ENCODE results near the gene CD40.
"Not testable (repeated sequence)": the region's sequence is repeated elsewhere in the genome, so short reads cannot be mapped to it uniquely, and the experiment has no call there.

CD40 gene

DNA sequence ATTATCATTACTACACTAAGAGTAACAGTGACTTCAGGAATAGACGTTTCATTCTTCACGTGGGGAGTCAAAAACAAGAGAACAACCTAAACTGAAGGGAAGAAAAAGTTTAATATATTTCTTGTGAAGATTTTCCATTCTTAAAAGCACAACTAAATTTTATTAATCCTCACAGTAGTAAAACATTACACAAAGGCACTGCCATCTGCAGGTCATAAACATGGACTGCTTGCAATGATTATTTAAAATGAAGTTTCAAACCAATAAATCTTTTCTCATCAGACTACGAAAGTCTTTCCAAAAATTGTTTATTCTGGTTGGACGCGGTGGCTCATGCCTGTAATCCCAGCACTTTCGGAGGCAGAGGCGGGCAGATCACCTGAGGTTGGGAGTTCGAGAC is 31.0 kb upstream of the CD40 start:
- ATAC-seq (ENCODE audit: low read depth): no peak
- no peak overlapping the region for H3K4me3 Mint-ChIP-seq
- H3K27ac Mint-ChIP-seq: no peak overlapping the region

GRCh38 chr20:46088409-46089166 is 29.5 kb upstream of the CD40 start:
- Mint-ChIP-seq H3K36me3 (peaks cover 5% of the 10 kb centered on the region), H3K9me3 (no peaks in the 10 kb centered on the region), H3K27me3 (no peaks in the 10 kb centered on the region), H3K4me3 (peak overlapping the region; percentile 86), H3K27ac (peak overlapping the region; percentile 90), H3K4me1 (peaks cover 37% of the 10 kb centered on the region)
- ATAC-seq (ENCODE audit: low read depth): no peak
- no peak for DNase-seq (ENCODE audit: low spot score in 2 of 2)

More for the DNA sequence above, 31.0 kb upstream of the CD40 start:
- DNase-seq (ENCODE audit: low spot score in 2 of 2): no peak
- Mint-ChIP-seq H3K9me3 (no peaks in the 10 kb centered on the region), H3K36me3 (peaks cover 5% of the 10 kb centered on the region), H3K27me3 (no peaks in the 10 kb centered on the region), H3K4me1 (peaks cover 43% of the 10 kb centered on the region)

- peak overlapping the region; percentile 90 for H3K27ac Mint-ChIP-seq
- peak overlapping the region; percentile 86 for H3K4me3 Mint-ChIP-seq
- ATAC-seq (ENCODE audit: low read depth): peak; percentile 37
- H3K36me3 Mint-ChIP-seq: peaks cover 5% of the 10 kb centered on the region
- peaks cover 36% of the 10 kb centered on the region for H3K4me1 Mint-ChIP-seq
- DNase-seq (ENCODE audit: low spot score in 2 of 2): no peak
- no peaks in the 10 kb centered on the region for H3K27me3 Mint-ChIP-seq
- no peaks in the 10 kb centered on the region for H3K9me3 Mint-ChIP-seq
These were observed 29.0 kb upstream of the CD40 start for GRCh38 chr20:46089167-46089416.

DNA sequence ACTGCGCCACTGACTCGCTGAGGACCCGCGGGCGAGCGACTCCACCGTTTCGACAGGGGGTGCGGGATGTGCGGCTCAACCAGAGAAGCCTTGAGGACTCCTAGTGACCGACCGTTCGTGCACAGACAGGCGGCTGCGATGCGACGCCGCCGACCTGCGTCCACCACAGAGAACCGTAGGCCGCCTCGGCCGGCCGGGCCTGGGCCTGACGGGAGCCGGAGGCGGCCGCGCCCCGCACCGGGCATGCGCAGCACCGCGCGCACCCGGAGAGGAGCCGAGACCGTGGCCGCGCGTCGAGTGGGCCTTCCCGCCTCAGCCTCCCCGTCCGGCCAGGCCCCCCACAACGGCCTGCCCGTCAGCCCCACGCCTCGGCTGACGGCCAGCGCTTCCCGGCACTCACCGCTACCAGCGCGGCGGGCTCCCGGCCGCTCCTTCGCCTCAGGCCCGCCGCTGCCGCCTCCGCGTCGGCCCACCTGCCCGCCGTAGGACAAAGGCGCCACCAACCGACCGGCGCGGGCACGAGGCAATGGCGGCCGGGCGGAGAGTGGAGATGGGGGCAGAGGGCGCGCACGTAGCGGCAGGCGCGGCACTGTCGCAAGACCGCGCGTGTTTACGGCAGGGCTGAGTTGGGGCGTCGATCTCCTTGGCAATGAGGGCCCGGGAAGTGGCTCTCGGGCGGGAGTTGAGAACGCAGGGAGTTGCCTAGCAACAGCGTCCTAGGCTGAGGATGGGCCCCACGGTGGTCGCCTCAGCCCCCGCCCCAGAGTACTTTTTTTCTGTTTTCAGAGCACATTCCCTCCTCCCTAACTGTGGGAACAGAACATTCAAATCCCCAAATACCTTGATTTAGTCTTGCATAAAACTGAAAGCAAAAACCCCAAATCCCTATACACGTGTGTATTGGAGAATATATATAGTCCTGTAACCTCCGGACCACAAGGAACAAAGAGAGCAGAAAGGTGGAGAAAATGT is 28.4 kb upstream of the CD40 start, which contains the start of gene NCOA5:
TSS of gene NCOA5 (minus strand) at position 546 of the 972 bp plus-strand sequence. CDS start 10,538 bp downstream, outside the sequence.
- no peaks in the 10 kb centered on the region for H3K9me3 Mint-ChIP-seq
- DNase-seq (ENCODE audit: low spot score in 2 of 2): peak; percentile 88 to 94
- peak; percentile 85 for ATAC-seq (ENCODE audit: low read depth)
- peaks cover 33% of the 10 kb centered on the region for H3K4me1 Mint-ChIP-seq
- peak within 1 kb of the TSS; percentile 90 for H3K27ac Mint-ChIP-seq
- peaks cover 5% of the 10 kb centered on the region for H3K36me3 Mint-ChIP-seq
- no peaks in the 10 kb centered on the region for H3K27me3 Mint-ChIP-seq
- peak within 1 kb of the TSS; percentile 86 for H3K4me3 Mint-ChIP-seq

DNA sequence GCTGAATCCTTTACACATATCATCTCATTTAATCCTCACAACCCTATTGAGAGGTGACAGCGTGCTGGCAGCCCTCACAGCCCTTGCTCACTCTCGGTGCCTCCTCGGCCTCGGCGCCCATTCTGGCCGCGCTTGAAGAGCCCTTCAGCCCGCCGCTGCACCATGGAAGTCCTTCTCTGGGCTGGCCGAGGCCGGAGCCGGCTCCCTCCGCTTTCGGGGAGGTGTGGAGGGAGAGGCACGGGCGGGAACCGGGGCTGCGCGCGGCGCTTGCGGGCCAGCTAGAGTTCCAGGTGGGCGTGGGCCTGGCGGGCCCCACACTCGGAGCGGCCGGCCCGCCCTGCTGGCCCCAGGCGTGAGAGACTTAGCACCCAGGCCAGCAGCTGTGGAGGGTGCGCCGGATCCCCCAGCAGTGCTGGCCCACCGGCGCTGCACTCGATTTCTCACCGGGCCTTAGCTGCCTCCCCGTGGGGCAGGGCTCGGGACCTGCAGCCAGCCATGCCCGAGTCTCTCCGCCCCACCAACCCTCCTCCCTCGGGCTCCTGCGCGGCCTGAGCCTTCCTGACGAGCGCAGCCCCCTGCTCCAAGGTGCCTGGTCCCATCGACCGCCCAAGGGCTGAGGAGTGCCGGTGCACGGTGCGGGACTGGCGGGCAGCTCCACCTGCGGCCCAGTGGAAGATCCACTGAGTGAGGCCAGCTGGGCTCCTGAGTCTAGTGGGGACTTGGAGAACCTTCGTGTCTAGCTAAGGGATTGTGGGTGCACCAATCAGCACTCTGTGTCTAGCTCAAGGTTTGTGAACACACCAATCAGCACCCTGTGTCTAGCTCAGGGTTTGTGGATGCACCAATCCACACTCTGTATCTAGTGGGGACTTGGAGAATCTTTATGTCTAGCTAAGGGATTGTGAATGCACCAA is 26.2 kb upstream of the CD40 start:
- H3K27me3 Mint-ChIP-seq; H3K9me3 Mint-ChIP-seq; DNase-seq (ENCODE audit: low spot score in 2 of 2); H3K36me3 Mint-ChIP-seq; ATAC-seq (ENCODE audit: low read depth); H3K27ac Mint-ChIP-seq; H3K4me3 Mint-ChIP-seq: not testable (repeated sequence)
- H3K4me1 Mint-ChIP-seq: peaks cover 17% of the 10 kb centered on the region

DNA sequence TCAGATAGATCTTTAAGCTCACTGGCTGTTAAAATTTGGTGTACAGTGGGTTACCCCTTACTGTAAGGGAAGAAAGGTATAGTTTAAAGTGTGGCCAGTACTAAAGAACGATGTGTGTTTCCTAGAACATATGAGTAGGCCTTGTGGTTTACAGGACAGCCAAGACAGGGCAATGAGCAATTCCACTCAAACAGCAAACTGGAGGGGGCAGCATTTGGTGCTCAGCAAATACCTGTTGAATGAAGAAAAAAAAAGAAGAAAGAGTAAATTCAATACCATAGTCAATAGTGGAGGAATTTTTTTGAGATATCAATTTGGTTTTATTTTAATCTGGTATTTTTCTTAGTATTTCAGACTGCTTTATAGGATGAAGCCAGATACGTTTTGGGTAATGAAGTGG is 24.6 kb upstream of the CD40 start:
- H3K4me3 Mint-ChIP-seq: no peak overlapping the region

DNA sequence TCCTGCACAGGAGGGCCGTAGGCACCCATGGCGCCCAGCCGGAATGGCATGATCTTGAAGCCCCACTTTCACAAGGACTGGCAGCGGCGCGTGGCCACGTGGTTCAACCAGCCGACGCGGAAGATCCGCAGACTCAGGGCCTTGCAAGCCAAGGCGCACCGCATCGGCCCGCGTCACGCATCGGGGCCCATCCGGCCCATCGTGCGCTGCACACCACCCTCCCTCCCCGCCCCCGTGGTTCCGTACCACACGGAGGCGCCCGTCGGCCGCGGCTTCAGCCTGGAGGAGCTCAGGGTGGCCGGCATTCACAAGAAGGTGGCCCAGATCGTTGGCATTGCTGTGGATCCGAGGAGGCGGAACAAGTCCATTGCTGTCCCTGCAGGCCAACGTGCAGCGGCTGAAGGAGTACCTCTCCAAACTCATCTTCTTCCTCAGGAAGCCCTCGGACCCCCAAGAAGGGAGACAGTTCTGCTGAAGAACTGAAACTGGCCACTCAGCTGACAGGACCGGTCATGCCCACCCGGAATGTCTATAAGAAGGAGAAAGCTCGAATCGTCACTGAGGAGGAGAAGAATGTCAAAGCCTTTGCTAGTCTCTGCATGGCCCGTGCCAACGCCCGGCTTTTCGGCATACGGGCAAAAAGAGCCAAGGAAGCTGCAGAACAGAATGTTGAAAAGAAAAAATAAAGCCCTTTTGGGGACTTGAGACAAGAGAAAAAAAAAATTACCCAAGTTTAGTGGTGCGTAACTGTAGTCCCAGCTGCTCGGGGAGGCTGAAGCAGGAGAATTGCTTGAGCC is 18.4 kb upstream of the CD40 start:
- no peaks in the 10 kb centered on the region for H3K36me3 Mint-ChIP-seq
- H3K4me1 Mint-ChIP-seq: peaks cover 7% of the 10 kb centered on the region
- no peaks in the 10 kb centered on the region for H3K9me3 Mint-ChIP-seq
- no peaks in the 10 kb centered on the region for H3K27me3 Mint-ChIP-seq
- H3K27ac Mint-ChIP-seq: no peak overlapping the region
- DNase-seq (ENCODE audit: low spot score in 2 of 2) (peak; percentile 63 to 65), ATAC-seq (ENCODE audit: low read depth) (peak; percentile 99)
- peak overlapping the region; percentile 71 for H3K4me3 Mint-ChIP-seq

More for the DNA sequence above, 24.6 kb upstream of the CD40 start:
- Mint-ChIP-seq H3K4me1 (peaks cover 4% of the 10 kb centered on the region), H3K27me3 (no peaks in the 10 kb centered on the region), H3K36me3 (no peaks in the 10 kb centered on the region), H3K9me3 (no peaks in the 10 kb centered on the region), H3K27ac (no peak overlapping the region)
- no peak for DNase-seq (ENCODE audit: low spot score in 2 of 2)
- ATAC-seq (ENCODE audit: low read depth): no peak

- H3K4me3 Mint-ChIP-seq: peak overlapping the region; percentile 33
- not testable (repeated sequence) for DNase-seq (ENCODE audit: low spot score in 2 of 2); H3K27ac Mint-ChIP-seq; H3K36me3 Mint-ChIP-seq; ATAC-seq (ENCODE audit: low read depth); H3K9me3 Mint-ChIP-seq; H3K4me1 Mint-ChIP-seq; H3K27me3 Mint-ChIP-seq
These were observed 17.7 kb upstream of the CD40 start for GRCh38 chr20:46100444-46100843.

GRCh38 chr20:46100988-46101387 is 17.1 kb upstream of the CD40 start:
- ATAC-seq (ENCODE audit: low read depth): no peak
- Mint-ChIP-seq H3K9me3 (no peaks in the 10 kb centered on the region), H3K4me1 (peaks cover 9% of the 10 kb centered on the region), H3K27me3 (no peaks in the 10 kb centered on the region), H3K27ac (no peak overlapping the region), H3K36me3 (no peaks in the 10 kb centered on the region), H3K4me3 (no peak overlapping the region)
- no peak for DNase-seq (ENCODE audit: low spot score in 2 of 2)

GRCh38 chr20:46101957-46102356 is 16.2 kb upstream of the CD40 start:
- H3K27ac Mint-ChIP-seq: no peak overlapping the region

DNA sequence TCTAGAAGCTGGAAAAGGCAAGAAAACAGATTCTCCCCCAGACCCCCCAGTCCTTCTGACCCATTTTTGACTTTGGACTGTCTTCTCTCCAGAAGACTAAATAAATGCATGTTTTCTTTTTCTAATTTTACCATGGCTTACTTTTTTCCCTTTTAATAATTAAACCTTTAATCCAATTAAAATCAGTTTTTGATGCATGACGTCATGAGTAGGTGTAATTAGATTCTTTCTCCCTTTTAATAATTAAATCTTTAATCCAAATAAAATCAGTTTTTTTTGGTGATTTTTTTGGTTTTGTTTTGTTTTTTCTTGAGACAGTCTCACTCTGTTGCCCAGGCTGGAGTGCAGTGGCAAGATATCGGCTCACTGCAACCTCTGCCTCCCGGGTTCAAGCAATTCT is 15.2 kb upstream of the CD40 start:
- no peak for DNase-seq (ENCODE audit: low spot score in 2 of 2)
- no peak for ATAC-seq (ENCODE audit: low read depth)
- Mint-ChIP-seq H3K27ac (no peak overlapping the region), H3K36me3 (no peaks in the 10 kb centered on the region), H3K4me3 (no peak overlapping the region), H3K4me1 (peaks cover 18% of the 10 kb centered on the region), H3K27me3 (no peaks in the 10 kb centered on the region), H3K9me3 (no peaks in the 10 kb centered on the region)

More at GRCh38 chr20:46101957-46102356, 16.2 kb upstream of the CD40 start:
- no peaks in the 10 kb centered on the region for H3K9me3 Mint-ChIP-seq
- ATAC-seq (ENCODE audit: low read depth) (no peak), DNase-seq (ENCODE audit: low spot score in 2 of 2) (no peak)
- H3K27me3 Mint-ChIP-seq: no peaks in the 10 kb centered on the region
- peaks cover 10% of the 10 kb centered on the region for H3K4me1 Mint-ChIP-seq
- H3K36me3 Mint-ChIP-seq: no peaks in the 10 kb centered on the region
- H3K4me3 Mint-ChIP-seq: no peak overlapping the region

DNA sequence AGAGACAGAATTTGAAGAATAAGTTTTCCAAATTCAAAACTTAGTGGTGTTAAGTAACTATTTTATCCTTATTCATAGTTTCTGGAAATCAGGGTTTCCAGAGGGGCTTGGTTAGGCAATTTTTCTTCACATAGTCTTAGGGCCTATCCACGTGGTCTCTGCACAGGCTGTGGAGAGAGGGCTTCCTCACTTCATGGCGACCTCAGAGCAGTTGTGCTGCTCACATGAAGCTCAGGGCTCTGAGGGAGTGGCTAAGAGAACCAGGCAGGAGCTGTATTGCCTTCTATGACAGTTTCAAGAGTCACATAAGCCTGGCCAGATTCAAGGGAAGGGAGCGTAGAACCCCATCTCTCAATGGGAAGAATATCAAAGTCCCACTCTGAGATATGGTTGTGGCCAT is 13.9 kb upstream of the CD40 start:
- Mint-ChIP-seq H3K4me3 (no peak overlapping the region), H3K27ac (no peak overlapping the region), H3K36me3 (no peaks in the 10 kb centered on the region), H3K27me3 (no peaks in the 10 kb centered on the region), H3K9me3 (no peaks in the 10 kb centered on the region), H3K4me1 (peaks cover 25% of the 10 kb centered on the region)
- DNase-seq (ENCODE audit: low spot score in 2 of 2) (no peak), ATAC-seq (ENCODE audit: low read depth) (no peak)

GRCh38 chr20:46107061-46107460 is 11.1 kb upstream of the CD40 start:
- ATAC-seq (ENCODE audit: low read depth) (no peak), DNase-seq (ENCODE audit: low spot score in 2 of 2) (no peak)
- H3K4me1 Mint-ChIP-seq: peaks cover 30% of the 10 kb centered on the region
- no peaks in the 10 kb centered on the region for H3K27me3 Mint-ChIP-seq
- peak overlapping the region; percentile 90 for H3K27ac Mint-ChIP-seq
- no peaks in the 10 kb centered on the region for H3K9me3 Mint-ChIP-seq
- H3K4me3 Mint-ChIP-seq: no peak overlapping the region
- H3K36me3 Mint-ChIP-seq: no peaks in the 10 kb centered on the region
